ENCODE measurements around the gene PKP1. TPM values are rescaled to one million over a fixed set of nuclear protein-coding genes. Genes with fewer than 3 reads are reported as not detected.

Gene PKP1
- total and polyA plus RNA-seq, 2 donors (not counting 3 experiments of a cell fraction or from before 2014, with no cell fraction given) = 0.01 TPM; not detected in 1

DNA sequence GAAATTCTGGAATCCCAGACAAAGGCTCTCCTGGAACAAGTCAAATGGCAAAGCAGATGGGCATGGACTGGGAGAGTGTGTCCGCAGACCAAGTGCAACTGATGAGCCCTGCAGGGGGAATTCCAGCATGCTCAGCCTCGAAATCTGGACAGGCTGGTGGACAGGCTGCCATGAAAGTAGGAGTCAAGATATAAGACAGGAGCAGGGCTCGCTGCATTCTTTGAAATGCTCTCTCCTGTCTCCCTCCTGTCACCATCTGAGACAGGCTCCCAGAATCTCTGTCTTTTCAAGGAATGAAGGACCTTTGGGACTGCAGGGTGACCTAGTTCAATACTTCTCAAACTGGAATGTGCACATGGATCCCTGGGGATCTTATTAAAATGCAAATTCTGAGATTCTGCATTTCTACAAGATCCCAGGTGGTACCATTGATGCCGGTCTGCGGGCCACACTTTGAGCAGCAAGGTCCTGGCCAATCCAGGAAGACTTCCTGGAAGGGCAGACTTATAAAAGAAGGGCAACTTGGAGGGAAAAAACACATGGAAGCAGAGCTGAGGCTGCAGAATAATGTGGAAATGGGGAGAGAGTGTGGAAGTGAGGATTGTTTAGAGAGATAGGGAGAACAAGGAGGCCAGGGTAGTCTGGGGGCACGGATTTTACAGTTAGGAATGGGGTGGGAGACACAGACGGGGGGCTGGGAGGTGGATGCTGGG, 64.3 kb downstream of the PKP1 start:
- H3K4me1 ChIP-seq (ENCODE audit: control insufficient read depth, extremely low read depth, insufficient read depth, low read length) = no peaks in the 10 kb centered on the region
- no peak overlapping the region for H2AFZ ChIP-seq (ENCODE audit: low read depth, low read length)
- H3K36me3 ChIP-seq (ENCODE audit: control insufficient read depth in 2 of 2, extremely low read depth in 1 of 2, insufficient read depth in 2 of 2, low read length in 2 of 2) = no peaks in the 10 kb centered on the region
- no TSS peak for BruUV-seq (replicated peaks)
- intact Hi-C loops (cut with micrococcal nuclease) = loop anchor here (1.0 kb wide), 2 partner anchors 14 to 61 kb away; no protein-coding TSS in a partner anchor
- FAIRE-seq (no peak), DNase-seq (ENCODE audit: low read depth, low spot score) (no peak)
- H3K9ac ChIP-seq (replicated peaks; ENCODE audit: extremely low read depth, insufficient read depth, low read length) = no peak overlapping the region
- dilution Hi-C loops (cut with MboI; ENCODE audit: extremely low pct_ligation_motif_present, low sequenced_read_pairs) = no loop called here
- peaks cover 6 to 7% of the 10 kb centered on the region in 2 experiments for H3K27me3 ChIP-seq (ENCODE audit: control insufficient read depth in 2 of 2, insufficient read depth in 2 of 2, low read length in 2 of 2)
- H3K27ac ChIP-seq (ENCODE audit: insufficient read depth, low read depth, low read length) = no peak overlapping the region
- no peak for TF ChIP-seq GATA2 (IDR thresholded peaks at IDR 0.05; ENCODE audit: insufficient read depth, insufficient read length, low read depth, low read length)
- TF ChIP-seq POLR2AphosphoS5 (IDR thresholded peaks at IDR 0.05; ENCODE audit: insufficient read depth, low read depth, low read length) = no peak
- no peak for TF ChIP-seq EZH2 (IDR thresholded peaks at IDR 0.05; ENCODE audit: borderline replicate concordance, low read depth, low read length, severe bottlenecking)
- no peak for TF ChIP-seq JUN (IDR thresholded peaks at IDR 0.05; ENCODE audit: borderline replicate concordance, insufficient read depth, insufficient read length, low read depth)
- TF ChIP-seq, protein P1, sequence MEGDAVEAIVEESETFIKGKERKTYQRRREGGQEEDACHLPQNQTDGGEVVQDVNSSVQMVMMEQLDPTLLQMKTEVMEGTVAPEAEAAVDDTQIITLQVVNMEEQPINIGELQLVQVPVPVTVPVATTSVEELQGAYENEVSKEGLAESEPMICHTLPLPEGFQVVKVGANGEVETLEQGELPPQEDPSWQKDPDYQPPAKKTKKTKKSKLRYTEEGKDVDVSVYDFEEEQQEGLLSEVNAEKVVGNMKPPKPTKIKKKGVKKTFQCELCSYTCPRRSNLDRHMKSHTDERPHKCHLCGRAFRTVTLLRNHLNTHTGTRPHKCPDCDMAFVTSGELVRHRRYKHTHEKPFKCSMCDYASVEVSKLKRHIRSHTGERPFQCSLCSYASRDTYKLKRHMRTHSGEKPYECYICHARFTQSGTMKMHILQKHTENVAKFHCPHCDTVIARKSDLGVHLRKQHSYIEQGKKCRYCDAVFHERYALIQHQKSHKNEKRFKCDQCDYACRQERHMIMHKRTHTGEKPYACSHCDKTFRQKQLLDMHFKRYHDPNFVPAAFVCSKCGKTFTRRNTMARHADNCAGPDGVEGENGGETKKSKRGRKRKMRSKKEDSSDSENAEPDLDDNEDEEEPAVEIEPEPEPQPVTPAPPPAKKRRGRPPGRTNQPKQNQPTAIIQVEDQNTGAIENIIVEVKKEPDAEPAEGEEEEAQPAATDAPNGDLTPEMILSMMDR (IDR thresholded peaks at IDR 0.05; ENCODE audit: extremely low read depth in 1 of 2, insufficient read depth in 1 of 2, low read depth in 1 of 2, low read length in 2 of 2) = no peak
- TF ChIP-seq MYC (IDR thresholded peaks at IDR 0.05; ENCODE audit: low read depth, low read length) = no peak
- no peak for TF ChIP-seq POLR2A (IDR thresholded peaks at IDR 0.05; ENCODE audit: low read depth, low read length)
- no peak for TF ChIP-seq FOS (IDR thresholded peaks at IDR 0.05; ENCODE audit: borderline replicate concordance, insufficient read depth, low read length)
- TF ChIP-seq, protein P2, sequence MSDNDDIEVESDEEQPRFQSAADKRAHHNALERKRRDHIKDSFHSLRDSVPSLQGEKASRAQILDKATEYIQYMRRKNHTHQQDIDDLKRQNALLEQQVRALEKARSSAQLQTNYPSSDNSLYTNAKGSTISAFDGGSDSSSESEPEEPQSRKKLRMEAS (IDR thresholded peaks at IDR 0.05; ENCODE audit: insufficient read depth, insufficient read length) = no peak
- H4K20me1 ChIP-seq (replicated peaks; ENCODE audit: control insufficient read depth, extremely low read depth, insufficient read depth, low read length) = no peaks in the 10 kb centered on the region
- H3K4me2 ChIP-seq (ENCODE audit: insufficient read depth, low read length) = no peak overlapping the region
- ChIA-PET CTCF (interaction anchor here (0.9 to 4.0 kb wide), 33 partner anchors 11 to 376 kb away, joined by 3 to 36 read pairs (median 5); no protein-coding TSS in a partner anchor), POLR2A (interaction anchor here (0.7 kb wide), 1 partner anchor 28 kb away, joined by 3 read pairs; no protein-coding TSS in a partner anchor)
- H3K9me1 ChIP-seq (replicated peaks; ENCODE audit: control insufficient read depth, extremely low read depth, insufficient read depth, low read length) = no peaks in the 10 kb centered on the region
- no peak overlapping the region for H3K4me3 ChIP-seq (replicated peaks in 1 of 3; ENCODE audit: insufficient read depth in 1 of 3, low read depth in 1 of 3, low read length in 3 of 3)
- H3K9me3 ChIP-seq (replicated peaks; ENCODE audit: control insufficient read depth, insufficient read depth, low read length) = no peaks in the 10 kb centered on the region
- H3K79me2 ChIP-seq (ENCODE audit: control insufficient read depth, insufficient read depth, low read length) = no peaks in the 10 kb centered on the region
